Epithelial cell of esophagus (primary cell): ENCODE data around the gene TEPSIN.

ENCODE experiments used
- DNase-seq: peaks from one replicate; pipeline ENCODE4 v3.0.0; 2010; ENCODE audit warnings: low read depth
- H3K4me3 ChIP-seq: 2 replicates; pipeline ENCODE4 v1.5.1; 2011; ENCODE audit warnings: mild to moderate bottlenecking, low read length, control low read depth
- CTCF ChIP-seq: IDR thresholded peaks from 2 replicates; pipeline ENCODE4 v1.5.1; 2011; ENCODE audit warnings: low read depth, mild to moderate bottlenecking, low read length, control low read depth, inconsistent platforms; ENCODE audit not compliant: insufficient read depth; ENCODE audit errors: missing control alignments

Gene TEPSIN

GRCh38 chr17:81234940-81235821 lies 3.7 kb downstream of the TEPSIN start:
- no peak for DNase-seq
- H3K4me3 ChIP-seq: no peak overlapping the region
- no peak for TF ChIP-seq CTCF

GRCh38 chr17:81234506-81234855 lies 4.4 kb downstream of the TEPSIN start:
- TF ChIP-seq CTCF: no peak
- H3K4me3 ChIP-seq: no peak overlapping the region
- DNase-seq: no peak

- H3K4me3 ChIP-seq: no peak overlapping the region
- DNase-seq: no peak
- no peak for TF ChIP-seq CTCF
Measured at GRCh38 chr17:81233811-81234505, 4.9 kb downstream of the TEPSIN start.

- no peak for DNase-seq
- no peak overlapping the region for H3K4me3 ChIP-seq
- TF ChIP-seq CTCF: no peak
Measured at GRCh38 chr17:81233316-81233715, 5.5 kb downstream of the TEPSIN start.

- no peak for DNase-seq
- no peak overlapping the region for H3K4me3 ChIP-seq
- no peak for TF ChIP-seq CTCF
Measured at GRCh38 chr17:81232616-81233241, 6.1 kb downstream of the TEPSIN start.

GRCh38 chr17:81231766-81232581 lies 6.9 kb downstream of the TEPSIN start:
- no peak for DNase-seq
- no peak overlapping the region for H3K4me3 ChIP-seq
- TF ChIP-seq CTCF: no peak
